ENCODE measurements around the gene KLHL14. TPM values are rescaled to one million over a fixed set of nuclear protein-coding genes. Genes with fewer than 3 reads are reported as not detected.
"Not testable (repeated sequence)": the region's sequence is repeated elsewhere in the genome, so short reads cannot be mapped to it uniquely, and the experiment has no call there.

KLHL14 gene
- total and polyA plus RNA-seq, 2 experiments from 2014 or later = 0.12 to 0.57 TPM

- H4K20me1 ChIP-seq (ENCODE audit: insufficient read depth, poor library complexity, severe bottlenecking) = no peaks in the 10 kb centered on the region
- no peak for DNase-seq (ENCODE audit: low spot score)
- no peak overlapping the region for H3K27ac ChIP-seq
- no peaks in the 10 kb centered on the region for H3K9me2 ChIP-seq (replicated peaks; ENCODE audit: insufficient read depth)
- H3K4me2 ChIP-seq = no peak overlapping the region
- no peak overlapping the region for H3K4me3 ChIP-seq
- TF ChIP-seq EZH2 (IDR thresholded peaks at IDR 0.05; ENCODE audit: borderline replicate concordance) = no peak
- no peaks in the 10 kb centered on the region for H3K4me1 ChIP-seq (ENCODE audit: insufficient read depth)
- WGBS (ENCODE audit: low lambda C conversion rate, missing lambda C conversion rate) = 59% methylated on average over 4 of the region's 4 CpGs
- H3K27me3 ChIP-seq = no peaks in the 10 kb centered on the region
- H3K9me3 ChIP-seq (ENCODE audit: low read depth) = no peaks in the 10 kb centered on the region
- H3K79me2 ChIP-seq = no peaks in the 10 kb centered on the region
- H2AFZ ChIP-seq = no peak overlapping the region
- H3K36me3 ChIP-seq (replicated peaks; ENCODE audit: insufficient read depth, low read depth) = no peaks in the 10 kb centered on the region
These were observed 25.6 kb upstream of the KLHL14 start for GRCh38 chr18:32798209-32798960.

DNA sequence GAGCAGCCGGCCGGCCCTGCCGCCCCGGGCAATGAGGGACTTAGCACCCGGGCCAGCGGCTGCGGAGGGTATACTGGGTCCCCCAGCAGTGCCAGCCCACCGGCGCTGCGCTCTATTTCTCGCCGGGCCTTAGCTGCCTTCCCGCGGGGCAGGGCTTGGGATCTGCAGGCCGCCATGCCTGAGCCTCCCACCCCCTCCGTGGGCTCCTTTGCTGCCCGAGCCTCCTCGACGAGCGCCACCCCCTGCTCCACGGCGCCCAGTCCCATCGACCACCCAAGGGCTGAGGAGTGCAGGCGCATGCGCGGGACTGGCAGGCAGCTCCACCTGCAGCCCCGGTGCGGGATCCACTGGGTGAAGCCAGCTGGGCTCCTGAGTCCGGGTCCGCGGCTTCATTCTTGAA, 21.8 kb upstream of the KLHL14 start:
- H3K27ac ChIP-seq = not testable (repeated sequence)

DNA sequence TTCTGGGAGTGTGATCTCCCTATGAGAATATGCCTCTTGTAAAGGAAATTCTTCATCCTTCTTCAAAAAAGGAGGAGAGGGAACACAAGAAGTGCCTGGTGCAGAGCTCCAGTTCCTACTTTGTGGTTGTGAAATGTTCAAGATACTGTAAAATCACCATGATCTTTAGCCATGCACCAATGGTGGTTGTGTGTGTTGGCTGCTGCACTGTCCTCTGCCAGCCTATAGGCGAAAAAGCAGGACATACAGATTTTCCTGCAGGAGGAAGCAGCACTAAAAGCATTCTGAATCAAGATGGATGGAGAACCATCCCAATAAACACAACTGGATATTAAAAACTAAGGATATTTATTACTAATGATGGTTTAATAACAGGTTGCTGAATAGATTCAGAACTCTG, 6.2 kb upstream of the KLHL14 start:
- Histone ChIP-seq H3K9me3 (ENCODE audit: low read depth) (no peaks in the 10 kb centered on the region), H4K20me1 (ENCODE audit: insufficient read depth, poor library complexity, severe bottlenecking) (no peaks in the 10 kb centered on the region), H2AFZ (no peak overlapping the region), H3K4me1 (ENCODE audit: insufficient read depth) (no peaks in the 10 kb centered on the region), H3K36me3 (replicated peaks; ENCODE audit: insufficient read depth, low read depth) (no peaks in the 10 kb centered on the region), H3K4me2 (no peak overlapping the region), H3K27me3 (peaks cover 15% of the 10 kb centered on the region), H3K4me3 (no peak overlapping the region), H3K79me2 (no peaks in the 10 kb centered on the region), H3K9me2 (replicated peaks; ENCODE audit: insufficient read depth) (no peaks in the 10 kb centered on the region), H3K27ac (no peak overlapping the region)
- 79% methylated on average over 1 of the region's 1 CpG for WGBS (ENCODE audit: low lambda C conversion rate, missing lambda C conversion rate)
- TF ChIP-seq CTCF (IDR thresholded peaks at IDR 0.05; ENCODE audit: poor library complexity) = no peak
- TF ChIP-seq EZH2phosphoT487 (IDR thresholded peaks at IDR 0.05; ENCODE audit: low read depth, severe bottlenecking, unreplicated experiment) = no peak
- TF ChIP-seq EZH2 (IDR thresholded peaks at IDR 0.05; ENCODE audit: borderline replicate concordance) = no peak
- DNase-seq (ENCODE audit: low spot score) = no peak

More for the DNA sequence above, 21.8 kb upstream of the KLHL14 start:
- not testable (repeated sequence) for H3K4me2 ChIP-seq; H2AFZ ChIP-seq; H3K36me3 ChIP-seq (replicated peaks; ENCODE audit: insufficient read depth, low read depth); H3K79me2 ChIP-seq; H4K20me1 ChIP-seq (ENCODE audit: insufficient read depth, poor library complexity, severe bottlenecking); H3K9me3 ChIP-seq (ENCODE audit: low read depth); H3K27me3 ChIP-seq; H3K4me3 ChIP-seq; H3K4me1 ChIP-seq (ENCODE audit: insufficient read depth); H3K9me2 ChIP-seq (replicated peaks; ENCODE audit: insufficient read depth); DNase-seq (ENCODE audit: low spot score)
- 97% methylated on average over 10 of the region's 31 CpGs for WGBS (ENCODE audit: low lambda C conversion rate, missing lambda C conversion rate)

GRCh38 chr18:32777049-32777448, 4.2 kb upstream of the KLHL14 start:
- Histone ChIP-seq H4K20me1 (ENCODE audit: insufficient read depth, poor library complexity, severe bottlenecking) (no peaks in the 10 kb centered on the region), H2AFZ (no peak overlapping the region), H3K9me2 (replicated peaks; ENCODE audit: insufficient read depth) (no peaks in the 10 kb centered on the region), H3K4me3 (no peak overlapping the region), H3K4me2 (no peak overlapping the region), H3K36me3 (replicated peaks; ENCODE audit: insufficient read depth, low read depth) (no peaks in the 10 kb centered on the region), H3K9me3 (ENCODE audit: low read depth) (no peaks in the 10 kb centered on the region), H3K27ac (no peak overlapping the region), H3K79me2 (no peaks in the 10 kb centered on the region), H3K27me3 (peaks cover 34% of the 10 kb centered on the region), H3K4me1 (ENCODE audit: insufficient read depth) (no peaks in the 10 kb centered on the region)
- TF ChIP-seq EZH2 (IDR thresholded peaks at IDR 0.05; ENCODE audit: borderline replicate concordance) (no peak), EZH2phosphoT487 (IDR thresholded peaks at IDR 0.05; ENCODE audit: low read depth, severe bottlenecking, unreplicated experiment) (no peak), CTCF (IDR thresholded peaks at IDR 0.05; ENCODE audit: poor library complexity) (no peak)
- WGBS (ENCODE audit: low lambda C conversion rate, missing lambda C conversion rate) = 60% methylated on average over 2 of the region's 2 CpGs
- DNase-seq (ENCODE audit: low spot score) = peak; percentile 32

All from hepatocyte (in vitro differentiated cells).